Measurements from ENCODE around the gene ALDH7A1.

ALDH7A1 gene

GRCh38 chr5:126497506-126497905 lies 97.5 kb downstream of the ALDH7A1 start:
- no peak for DNase-seq
- TF ChIP-seq POLR2A (IDR thresholded peaks at IDR 0.05; ENCODE audit: low read length) (no peak), GATA1 (IDR thresholded peaks at IDR 0.05; ENCODE audit: low read depth, low read length) (no peak)

DNA sequence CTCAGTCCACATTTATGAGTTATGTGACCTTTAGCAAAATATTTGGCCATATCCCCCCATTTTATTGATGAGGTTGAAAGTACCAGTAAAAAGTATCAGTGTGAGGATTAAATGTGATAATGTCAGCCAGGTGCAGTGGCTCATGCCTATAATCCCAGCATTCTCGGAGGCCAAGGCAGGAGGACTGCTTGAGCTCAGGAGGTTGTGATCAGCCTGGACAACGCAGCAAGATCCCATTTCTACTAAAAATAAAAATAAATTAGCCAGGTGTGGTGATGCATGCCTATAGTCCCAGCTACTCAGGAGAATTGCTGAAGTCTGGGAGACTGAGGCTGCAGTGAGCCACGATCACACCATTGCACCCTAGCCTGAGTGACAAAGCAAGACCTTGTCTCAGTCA lies 100.6 kb downstream of the ALDH7A1 start:
- TF ChIP-seq GATA1 (IDR thresholded peaks at IDR 0.05; ENCODE audit: low read depth, low read length) (no peak), POLR2A (IDR thresholded peaks at IDR 0.05; ENCODE audit: low read length) (no peak)
- no peak for DNase-seq

- DNase-seq: no peak
- TF ChIP-seq POLR2A (IDR thresholded peaks at IDR 0.05; ENCODE audit: low read length) (no peak), GATA1 (IDR thresholded peaks at IDR 0.05; ENCODE audit: low read depth, low read length) (no peak)
Observed at GRCh38 chr5:126492939-126493338, 102.1 kb downstream of the ALDH7A1 start.

DNA sequence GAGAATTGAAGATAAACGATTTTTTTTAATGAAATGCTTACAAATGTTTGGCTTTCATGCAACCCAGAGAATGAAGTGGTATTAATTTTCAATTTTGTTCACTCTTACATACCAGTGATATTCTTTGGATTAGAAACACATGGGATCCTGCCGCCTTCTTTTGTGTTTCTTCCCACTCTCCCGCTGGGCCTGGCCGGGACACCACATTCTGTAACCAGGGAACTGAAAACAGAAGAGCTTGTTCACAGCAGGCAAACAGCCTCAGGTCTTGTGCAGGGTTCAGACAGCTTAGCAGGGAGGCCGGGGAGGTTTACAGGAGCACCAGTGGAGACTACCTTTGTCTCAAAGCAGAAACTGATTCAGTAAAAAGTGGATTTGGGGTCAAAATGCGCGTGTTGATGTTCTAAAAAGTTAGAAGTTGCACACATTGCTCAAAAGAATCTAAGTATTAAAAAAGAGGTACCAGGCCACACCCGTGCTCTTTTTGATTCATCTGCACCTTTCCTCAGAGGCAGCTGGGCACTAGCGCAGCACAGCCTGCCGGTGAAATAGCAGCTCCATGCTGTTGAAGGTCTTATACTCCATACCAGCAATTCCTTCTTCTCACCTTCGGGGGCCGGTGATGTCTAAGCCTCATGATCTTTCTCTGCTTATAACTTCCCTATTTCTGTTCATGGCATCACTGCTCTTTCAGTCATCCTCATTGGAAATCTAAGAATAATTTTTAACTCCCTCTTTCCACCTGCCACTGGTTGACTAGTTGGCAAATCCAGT lies 104.7 kb downstream of the ALDH7A1 start:
- no peak for DNase-seq
- TF ChIP-seq GATA1 (IDR thresholded peaks at IDR 0.05; ENCODE audit: low read depth, low read length) (no peak), POLR2A (IDR thresholded peaks at IDR 0.05; ENCODE audit: low read length) (no peak)

- TF ChIP-seq POLR2A (IDR thresholded peaks at IDR 0.05; ENCODE audit: low read length) (no peak), GATA1 (IDR thresholded peaks at IDR 0.05; ENCODE audit: low read depth, low read length) (no peak)
- DNase-seq: no peak
Observed at GRCh38 chr5:126488443-126489065, 106.5 kb downstream of the ALDH7A1 start.

DNA sequence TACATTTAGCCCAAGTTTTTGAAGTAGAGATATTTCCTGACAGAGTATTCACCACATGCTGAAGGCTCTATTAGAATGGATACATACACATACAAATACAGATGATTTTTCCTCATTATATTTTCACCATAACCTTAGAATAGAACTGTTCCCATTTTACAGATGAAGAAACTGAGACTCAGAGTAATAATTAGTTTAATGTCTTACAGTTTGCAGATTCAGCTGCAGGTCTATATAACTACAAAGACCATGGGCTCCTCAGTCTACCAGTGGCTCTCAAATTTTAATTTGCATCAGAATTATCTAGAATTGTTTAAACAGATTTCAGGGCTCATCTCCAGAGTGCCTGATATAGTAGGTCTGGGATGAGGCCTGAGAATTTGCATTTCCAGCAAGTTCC lies 107.4 kb downstream of the ALDH7A1 start:
- TF ChIP-seq GATA1 (IDR thresholded peaks at IDR 0.05; ENCODE audit: low read depth, low read length): no peak
- TF ChIP-seq POLR2A (IDR thresholded peaks at IDR 0.05; ENCODE audit: low read length): no peak
- DNase-seq: no peak

- TF ChIP-seq GATA1 (IDR thresholded peaks at IDR 0.05; ENCODE audit: low read depth, low read length) (no peak), POLR2A (IDR thresholded peaks at IDR 0.05; ENCODE audit: low read length) (no peak)
- DNase-seq: no peak
Observed at GRCh38 chr5:126486332-126486731, 108.7 kb downstream of the ALDH7A1 start.

DNA sequence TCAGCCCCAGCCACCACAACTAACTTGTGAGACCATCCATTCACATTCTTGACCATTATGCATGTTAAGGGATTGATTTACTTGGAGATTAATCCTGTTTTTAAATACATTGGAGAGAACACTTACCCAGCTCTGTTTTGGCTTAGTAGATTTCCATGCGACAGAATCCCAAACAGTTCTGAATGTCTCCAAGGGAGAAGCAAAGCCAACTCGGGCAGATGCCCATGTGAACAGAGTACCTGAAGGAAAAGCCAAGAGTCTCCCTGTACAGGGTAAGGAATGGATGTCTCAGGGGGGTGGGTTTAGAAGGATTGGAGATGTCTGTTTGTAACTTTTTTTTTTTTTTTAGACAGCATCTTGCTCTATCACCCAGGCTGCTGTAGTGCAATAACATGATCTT lies 110.8 kb downstream of the ALDH7A1 start:
- no peak for DNase-seq
- no peak for TF ChIP-seq GATA1 (IDR thresholded peaks at IDR 0.05; ENCODE audit: low read depth, low read length)
- TF ChIP-seq POLR2A (IDR thresholded peaks at IDR 0.05; ENCODE audit: low read length): no peak

- TF ChIP-seq POLR2A (IDR thresholded peaks at IDR 0.05; ENCODE audit: low read length) (no peak), GATA1 (IDR thresholded peaks at IDR 0.05; ENCODE audit: low read depth, low read length) (no peak)
Observed at GRCh38 chr5:126483156-126483555, 111.9 kb downstream of the ALDH7A1 start.

GRCh38 chr5:126482591-126482990 lies 112.4 kb downstream of the ALDH7A1 start:
- no peak for TF ChIP-seq POLR2A (IDR thresholded peaks at IDR 0.05; ENCODE audit: low read length)
- no peak for TF ChIP-seq GATA1 (IDR thresholded peaks at IDR 0.05; ENCODE audit: low read depth, low read length)

More at GRCh38 chr5:126483156-126483555, 111.9 kb downstream of the ALDH7A1 start:
- DNase-seq: no peak

GRCh38 chr5:126481243-126481642 lies 113.8 kb downstream of the ALDH7A1 start:
- TF ChIP-seq POLR2A (IDR thresholded peaks at IDR 0.05; ENCODE audit: low read length) (no peak), GATA1 (IDR thresholded peaks at IDR 0.05; ENCODE audit: low read depth, low read length) (no peak)
- no peak for DNase-seq

More at GRCh38 chr5:126482591-126482990, 112.4 kb downstream of the ALDH7A1 start:
- DNase-seq: no peak

Data from erythroblast (primary cell).